IMR-90 (cell line): Measurements from ENCODE around the gene CD300C. TPM values are rescaled to one million over a fixed set of nuclear protein-coding genes. Genes with fewer than 3 reads are reported as not detected.

ENCODE experiments used
- ATAC-seq: fragments of 200-7000 bp; cut with Tn5 transposase; 2 replicates; pipeline ENCODE4 v1.9.1; 2020; ENCODE audit warnings: low read depth, mild to moderate bottlenecking, moderate library complexity
- BruUV-seq: library from RNA; stranded (reverse); fragments of 400-500 nt; replicated peaks from 2 replicates; lab custom pipeline; 2021; lab: Mats Ljungman, UMichigan
- CTCF ChIA-PET: fragments of 300-600 bp; formaldehyde crosslinking; extraction: SDS; loops from one replicate; lab custom pipeline; 2021; ENCODE audit warnings: antibody characterized with exemption; lab: Yijun Ruan, JAX
- POLR2A ChIA-PET: fragments of 300-600 bp; sonication (Branson Sonifier 250); formaldehyde crosslinking; loops from one replicate; lab custom pipeline; 2022; ENCODE audit warnings: antibody characterized with exemption; ENCODE audit not compliant: unreplicated experiment; lab: Charles Lee
- DNase-seq: peaks from one replicate; pipeline ENCODE4 v3.0.0; 2013
- H2AFZ ChIP-seq: replicated peaks from 2 replicates; pipeline ENCODE3; 2013; ENCODE audit warnings: low read length, mild to moderate bottlenecking; ENCODE audit not compliant: poor library complexity
- H2AK5ac ChIP-seq: 2 replicates; pipeline ENCODE4 v1.6.1; 2013; ENCODE audit warnings: low read depth, low read length, inconsistent platforms
- H2AK9ac ChIP-seq: replicated peaks from 2 replicates; pipeline ENCODE3; 2013; ENCODE audit warnings: mild to moderate bottlenecking, low read depth, low read length, moderate library complexity; ENCODE audit not compliant: poor library complexity
- H2BK120ac ChIP-seq: 2 replicates; pipeline ENCODE4 v1.6.1; 2013; ENCODE audit warnings: low read depth, low read length, inconsistent platforms
- H2BK15ac ChIP-seq: 3 replicates; pipeline ENCODE4 v1.6.1; 2013; ENCODE audit warnings: low read depth, low read length, inconsistent platforms
- H2BK20ac ChIP-seq: 2 replicates; pipeline ENCODE4 v1.6.1; 2013; ENCODE audit warnings: low read depth, mild to moderate bottlenecking, inconsistent platforms, low read length, moderate library complexity
- H2BK5ac ChIP-seq: 2 replicates; pipeline ENCODE4 v1.6.1; 2013; ENCODE audit warnings: mild to moderate bottlenecking, low read depth, low read length, inconsistent platforms; ENCODE audit not compliant: poor library complexity, severe bottlenecking
- H3K14ac ChIP-seq: replicated peaks from 2 replicates; pipeline ENCODE4 v1.6.1; 2013; ENCODE audit warnings: low read depth, low read length, inconsistent platforms
- H3K18ac ChIP-seq: 2 replicates; pipeline ENCODE4 v1.6.1; 2013; ENCODE audit warnings: low read depth, low read length, control low read depth
- H3K23ac ChIP-seq: 2 replicates; pipeline ENCODE4 v1.6.1; 2013; ENCODE audit warnings: low read depth, low read length, inconsistent platforms
- H3K27ac ChIP-seq: 2 replicates; pipeline ENCODE4 v1.5.1; 2013; ENCODE audit warnings: mild to moderate bottlenecking, control low read depth, low read length; ENCODE audit not compliant: insufficient read depth
- H3K27me3 ChIP-seq: 2 replicates; pipeline ENCODE4 v1.6.1; 2013; ENCODE audit warnings: low read length; ENCODE audit not compliant: control insufficient read depth, insufficient read depth
- H3K36me3 ChIP-seq: 2 replicates; pipeline ENCODE4 v1.6.1; 2013; ENCODE audit warnings: low read length, mixed read lengths; ENCODE audit not compliant: control insufficient read depth, insufficient read depth
- H3K4ac ChIP-seq: 2 replicates; pipeline ENCODE4 v1.6.1; 2013; ENCODE audit warnings: low read depth, low read length, inconsistent platforms
- H3K4me1 ChIP-seq: 2 replicates; pipeline ENCODE4 v1.6.1; 2013; ENCODE audit warnings: low read length, mixed read lengths; ENCODE audit not compliant: control insufficient read depth, insufficient read depth
- H3K4me2 ChIP-seq: 2 replicates; pipeline ENCODE4 v1.6.1; 2013; ENCODE audit warnings: low read depth, mild to moderate bottlenecking, control low read depth, low read length, moderate library complexity
- H3K4me3 ChIP-seq: 2 replicates; pipeline ENCODE4 v1.5.1; 2013; ENCODE audit warnings: low read depth, mild to moderate bottlenecking, control low read depth, low read length, moderate library complexity; ENCODE audit not compliant: insufficient read depth
- H3K56ac ChIP-seq: 2 replicates; pipeline ENCODE4 v1.6.1; 2013; ENCODE audit warnings: low read length, inconsistent platforms; ENCODE audit not compliant: insufficient read depth; ENCODE audit errors: extremely low read depth
- H3K79me1 ChIP-seq, 2 experiments: 2 replicates each; pipeline ENCODE4 v1.6.1; 2013; ENCODE audit warnings: low read length in 2 of 2, inconsistent platforms in 1 of 2, low read depth in 1 of 2
- H3K9ac ChIP-seq: 2 replicates; pipeline ENCODE4 v1.6.1; 2013; ENCODE audit warnings: low read depth, low read length, control low read depth
- H3K9me1 ChIP-seq: 2 replicates; pipeline ENCODE4 v1.6.1; 2013; ENCODE audit warnings: low read length, inconsistent platforms; ENCODE audit not compliant: insufficient read depth
- H3K9me3 ChIP-seq: 2 replicates; pipeline ENCODE4 v1.6.1; 2013; ENCODE audit warnings: low read length; ENCODE audit not compliant: control insufficient read depth, insufficient read depth
- H4K20me1 ChIP-seq: 2 replicates; pipeline ENCODE4 v1.6.1; 2013; ENCODE audit warnings: low read length, inconsistent platforms; ENCODE audit not compliant: insufficient read depth
- H4K5ac ChIP-seq: 2 replicates; pipeline ENCODE4 v1.6.1; 2013; ENCODE audit warnings: mild to moderate bottlenecking, low read depth, low read length, control low read depth
- H4K8ac ChIP-seq, 2 experiments: 2 replicates each; pipeline ENCODE4 v1.6.1; 2013; ENCODE audit warnings: low read depth in 2 of 2, low read length in 2 of 2, control low read depth in 1 of 2, inconsistent platforms in 1 of 2
- H4K91ac ChIP-seq: 2 replicates; pipeline ENCODE4 v1.6.1; 2013; ENCODE audit warnings: low read depth, low read length, inconsistent platforms; ENCODE audit not compliant: insufficient read depth
- BHLHE40 ChIP-seq: fragments of 150-350 bp; IDR thresholded peaks from 2 replicates; pipeline ENCODE4 v1.6.1; 2016; ENCODE audit warnings: mild to moderate bottlenecking, low read depth, low read length
- CEBPB ChIP-seq: IDR thresholded peaks from 2 replicates; pipeline ENCODE4 v1.6.1; 2012; ENCODE audit warnings: low read depth, low read length, improper control_type of control experiment
- CHD1 ChIP-seq: IDR thresholded peaks from 2 replicates; pipeline ENCODE4 v1.6.1; 2012; ENCODE audit warnings: low read depth, low read length, improper control_type of control experiment
- FOS ChIP-seq: fragments of 150-350 bp; IDR thresholded peaks from 2 replicates; pipeline ENCODE4 v1.6.1; 2016; ENCODE audit warnings: low read depth, low read length
- MAFK ChIP-seq: IDR thresholded peaks from 2 replicates; pipeline ENCODE4 v1.6.1; 2012; ENCODE audit warnings: low read depth, low read length, improper control_type of control experiment
- MAZ ChIP-seq: IDR thresholded peaks from 2 replicates; pipeline ENCODE4 v1.6.1; 2012; ENCODE audit warnings: low read depth, mild to moderate bottlenecking, low read length, improper control_type of control experiment, moderate library complexity, borderline replicate concordance
- MXI1 ChIP-seq: IDR thresholded peaks from 2 replicates; pipeline ENCODE4 v1.6.1; 2012; ENCODE audit warnings: low read depth, mild to moderate bottlenecking, low read length, moderate library complexity, borderline replicate concordance
- NFE2L2 ChIP-seq: fragments of 150-350 bp; IDR thresholded peaks from 2 replicates; pipeline ENCODE4 v1.6.1; 2016; ENCODE audit warnings: low read depth, mild to moderate bottlenecking, low read length
- POLR2A ChIP-seq: IDR thresholded peaks from 2 replicates; pipeline ENCODE4 v1.6.1; 2012; ENCODE audit warnings: mild to moderate bottlenecking, low read depth, low read length
- RAD21 ChIP-seq: IDR thresholded peaks from 2 replicates; pipeline ENCODE4 v1.6.1; 2012; ENCODE audit warnings: low read length, improper control_type of control experiment
- RCOR1 ChIP-seq: IDR thresholded peaks from 2 replicates; pipeline ENCODE4 v1.6.1; 2012; ENCODE audit warnings: mild to moderate bottlenecking, low read length, improper control_type of control experiment; ENCODE audit not compliant: insufficient replicate concordance
- SMC3 ChIP-seq: fragments of 150-350 bp; IDR thresholded peaks from 2 replicates; pipeline ENCODE4 v1.6.1; 2016; ENCODE audit warnings: low read depth, mild to moderate bottlenecking, antibody characterized with exemption, low read length, moderate library complexity
- whole genome bisulfite sequencing, 2 experiments: methylation state at CpG; one replicate each; pipeline versions ENCODE4 v1.1.5 to v1.1.7; 2013; ENCODE audit warnings: missing lambda C conversion rate in 2 of 2; ENCODE audit not compliant: insufficient read length in 1 of 2; ENCODE audit errors: extremely low coverage in 2 of 2; 5-methylcytosine and 5-hydroxymethylcytosine counted together
- dilution Hi-C: fragments of 300-500 bp; cut with HindIII; formaldehyde crosslinking; loops from one replicate; pipeline ENCODE4 v1.14.3; 2018; ENCODE audit warnings: low sequenced_read_pairs; ENCODE audit not compliant: unreplicated experiment
- in situ Hi-C: fragments of 300-500 bp; cut with MboI; formaldehyde crosslinking; loops from 3 replicates; pipeline ENCODE4 v1.14.3; 2019; ENCODE audit warnings: low sequenced_read_pairs, inconsistent platforms, mixed read lengths
- intact Hi-C: fragments of 100-400 bp; cut with micrococcal nuclease; formaldehyde crosslinking; loops from 2 replicates; pipeline ENCODE4 v1.10.0; 2022
- polyA plus RNA-seq, 3 experiments: library from polyadenylated mRNA; depleted of rRNA; stranded (reverse); fragments of >200 nt; gene quantifications; 2 replicates each; pipeline ENCODE4 v1.2.3, GENCODE V29; 2012; ENCODE audit warnings: low replicate concordance in 1 of 3
- total RNA-seq: library from RNA; depleted of rRNA; stranded (reverse); fragments of >200 nt; gene quantifications from 2 replicates; pipeline ENCODE4 v1.2.3, GENCODE V29; 2012
- TF ChIP-seq, protein P1 (sequence below): fragments of 150-350 bp; IDR thresholded peaks from 2 replicates; pipeline ENCODE4 v1.6.1; 2016; ENCODE audit warnings: low read depth, mild to moderate bottlenecking, low read length, moderate library complexity, borderline replicate concordance
- TF ChIP-seq, protein P2 (sequence below): conservative IDR thresholded peaks from 2 replicates; pipeline ENCODE4 v1.5.1; 2012; ENCODE audit warnings: mild to moderate bottlenecking, low read depth, low read length, improper control_type of control experiment

The CD300C gene
- total and polyA plus RNA-seq, 2 of the 4 experiments (the other 2 are of a cell fraction) = not detected

DNA sequence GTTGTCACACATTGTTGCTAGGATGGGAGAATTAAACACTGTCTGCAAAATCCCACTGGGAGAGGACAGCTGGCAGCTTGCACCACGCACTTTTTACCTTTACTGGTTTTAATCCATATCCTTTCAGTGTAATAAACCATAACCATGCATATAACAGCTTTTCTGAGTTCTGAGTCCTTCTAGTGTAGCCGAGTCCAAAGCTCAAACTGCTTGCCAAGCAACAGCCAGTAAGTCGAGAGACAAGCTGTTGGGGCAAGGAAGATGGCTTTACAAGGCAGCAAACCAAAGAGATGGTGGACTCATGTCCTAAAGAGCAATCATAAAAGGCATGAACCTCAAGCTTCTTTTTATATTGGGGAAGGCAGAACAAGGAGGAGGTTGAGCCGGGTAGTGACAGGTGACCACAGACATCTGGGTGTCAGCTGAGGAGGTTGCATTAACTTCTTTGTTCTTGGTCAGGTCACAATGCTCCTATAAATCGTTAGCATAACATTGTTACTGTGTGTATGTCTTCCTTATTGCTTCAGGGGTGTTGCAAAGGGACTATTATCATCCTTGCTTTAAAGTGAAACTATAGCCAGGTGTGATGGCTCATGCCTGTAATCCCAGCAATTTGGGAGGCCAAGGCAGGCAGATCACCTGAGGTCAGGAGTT lies 28.7 kb upstream of the CD300C start:
- H4K5ac ChIP-seq = no peak overlapping the region
- BruUV-seq = no TSS peak
- no peak overlapping the region for H2AK5ac ChIP-seq
- no peak overlapping the region for H3K9ac ChIP-seq
- H3K27me3 ChIP-seq = no peaks in the 10 kb centered on the region
- H3K23ac ChIP-seq = no peak overlapping the region
- dilution Hi-C loops (no loop called here), in situ Hi-C loops (no loop called here), intact Hi-C loops (no loop called here)
- H3K4me2 ChIP-seq = no peak overlapping the region
- no peak overlapping the region for H2AFZ ChIP-seq
- no peak overlapping the region for H2BK20ac ChIP-seq
- no peak for DNase-seq
- H2AK9ac ChIP-seq = no peak overlapping the region
- no peak overlapping the region for H4K91ac ChIP-seq
- H3K9me3 ChIP-seq = peaks cover 9% of the 10 kb centered on the region
- POLR2A ChIA-PET = no interaction called here
- WGBS, 2 experiments = 40% methylated on average over 1 of the region's 5 CpGs; no CpG with 5 or more reads in 1 of the 2 experiments
- no peak overlapping the region for H3K18ac ChIP-seq
- no peak overlapping the region for H3K27ac ChIP-seq
- no peaks in the 10 kb centered on the region for H3K9me1 ChIP-seq
- no peaks in the 10 kb centered on the region for H3K36me3 ChIP-seq
- H3K4ac ChIP-seq = no peak overlapping the region
- no peak overlapping the region for H3K56ac ChIP-seq
- no peak overlapping the region for H2BK5ac ChIP-seq
- no peaks in the 10 kb centered on the region for H3K4me1 ChIP-seq
- no peaks in the 10 kb centered on the region for H4K20me1 ChIP-seq
- no peak overlapping the region for H3K14ac ChIP-seq
- CTCF ChIA-PET = no interaction called here
- ATAC-seq = no peak
- no peak overlapping the region for H2BK120ac ChIP-seq
- TF ChIP-seq, protein P1, sequence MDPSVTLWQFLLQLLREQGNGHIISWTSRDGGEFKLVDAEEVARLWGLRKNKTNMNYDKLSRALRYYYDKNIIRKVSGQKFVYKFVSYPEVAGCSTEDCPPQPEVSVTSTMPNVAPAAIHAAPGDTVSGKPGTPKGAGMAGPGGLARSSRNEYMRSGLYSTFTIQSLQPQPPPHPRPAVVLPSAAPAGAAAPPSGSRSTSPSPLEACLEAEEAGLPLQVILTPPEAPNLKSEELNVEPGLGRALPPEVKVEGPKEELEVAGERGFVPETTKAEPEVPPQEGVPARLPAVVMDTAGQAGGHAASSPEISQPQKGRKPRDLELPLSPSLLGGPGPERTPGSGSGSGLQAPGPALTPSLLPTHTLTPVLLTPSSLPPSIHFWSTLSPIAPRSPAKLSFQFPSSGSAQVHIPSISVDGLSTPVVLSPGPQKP = no peak
- TF ChIP-seq NFE2L2 = no peak
- TF ChIP-seq CEBPB = no peak
- no peak for TF ChIP-seq BHLHE40
- TF ChIP-seq RAD21 = no peak
- TF ChIP-seq SMC3 = no peak
- TF ChIP-seq MXI1 = no peak
- no peak for TF ChIP-seq CHD1
- no peak for TF ChIP-seq RCOR1
- TF ChIP-seq MAZ = no peak
- TF ChIP-seq MAFK = no peak
- no peak for TF ChIP-seq FOS
- no peak for TF ChIP-seq POLR2A
- TF ChIP-seq, protein P2, sequence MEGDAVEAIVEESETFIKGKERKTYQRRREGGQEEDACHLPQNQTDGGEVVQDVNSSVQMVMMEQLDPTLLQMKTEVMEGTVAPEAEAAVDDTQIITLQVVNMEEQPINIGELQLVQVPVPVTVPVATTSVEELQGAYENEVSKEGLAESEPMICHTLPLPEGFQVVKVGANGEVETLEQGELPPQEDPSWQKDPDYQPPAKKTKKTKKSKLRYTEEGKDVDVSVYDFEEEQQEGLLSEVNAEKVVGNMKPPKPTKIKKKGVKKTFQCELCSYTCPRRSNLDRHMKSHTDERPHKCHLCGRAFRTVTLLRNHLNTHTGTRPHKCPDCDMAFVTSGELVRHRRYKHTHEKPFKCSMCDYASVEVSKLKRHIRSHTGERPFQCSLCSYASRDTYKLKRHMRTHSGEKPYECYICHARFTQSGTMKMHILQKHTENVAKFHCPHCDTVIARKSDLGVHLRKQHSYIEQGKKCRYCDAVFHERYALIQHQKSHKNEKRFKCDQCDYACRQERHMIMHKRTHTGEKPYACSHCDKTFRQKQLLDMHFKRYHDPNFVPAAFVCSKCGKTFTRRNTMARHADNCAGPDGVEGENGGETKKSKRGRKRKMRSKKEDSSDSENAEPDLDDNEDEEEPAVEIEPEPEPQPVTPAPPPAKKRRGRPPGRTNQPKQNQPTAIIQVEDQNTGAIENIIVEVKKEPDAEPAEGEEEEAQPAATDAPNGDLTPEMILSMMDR = no peak
- H2BK15ac ChIP-seq = no peak overlapping the region
- H3K4me3 ChIP-seq = no peak overlapping the region
- H3K79me1 ChIP-seq = no peaks in the 10 kb centered on the region
- no peak overlapping the region for H4K8ac ChIP-seq
